DMS53 treated with DMSO at 0.1 percent for 48 hours (cell line): ENCODE measurements around the gene AMPD3.
A peak's percentile ranks its signal among the peaks of the same experiment; 100 is the strongest.

ENCODE experiments used
- DNase-seq: peaks from one replicate; lab custom pipeline; 2025; ENCODE audit not compliant: unreplicated experiment; lab: John Stamatoyannopoulos, UW

Gene AMPD3

GRCh38 chr11:10502770-10503169 lies 47.7 kb downstream of the AMPD3 start:
- no peak for DNase-seq

GRCh38 chr11:10503221-10503620 lies 48.2 kb downstream of the AMPD3 start:
- DNase-seq, result no peak

GRCh38 chr11:10503777-10504480 lies 48.9 kb downstream of the AMPD3 start:
- no peak for DNase-seq

- DNase-seq, result no peak
These were observed 49.4 kb downstream of the AMPD3 start for GRCh38 chr11:10504490-10504889.

GRCh38 chr11:10505278-10506007 lies 50.4 kb downstream of the AMPD3 start:
- no peak for DNase-seq

GRCh38 chr11:10506008-10506370 lies 50.9 kb downstream of the AMPD3 start:
- DNase-seq, result no peak

- no peak for DNase-seq
These were observed 56.1 kb downstream of the AMPD3 start for GRCh38 chr11:10511181-10511621.

- peak; percentile 18 for DNase-seq
These were observed 59.1 kb downstream of the AMPD3 start for GRCh38 chr11:10514202-10514601.

- DNase-seq, result no peak
These were observed 59.6 kb downstream of the AMPD3 start for GRCh38 chr11:10514709-10515108.

GRCh38 chr11:10515418-10515817 lies 60.4 kb downstream of the AMPD3 start:
- no peak for DNase-seq

GRCh38 chr11:10518123-10518522 lies 63.1 kb downstream of the AMPD3 start:
- no peak for DNase-seq

- no peak for DNase-seq
These were observed 63.8 kb downstream of the AMPD3 start for GRCh38 chr11:10518891-10519290.

GRCh38 chr11:10519630-10520029 lies 64.6 kb downstream of the AMPD3 start:
- no peak for DNase-seq

GRCh38 chr11:10520562-10520961 lies 65.5 kb downstream of the AMPD3 start:
- DNase-seq, result no peak

GRCh38 chr11:10522276-10522675 lies 67.2 kb downstream of the AMPD3 start:
- DNase-seq, result no peak

GRCh38 chr11:10522921-10523320 lies 67.9 kb downstream of the AMPD3 start:
- no peak for DNase-seq

- no peak for DNase-seq
These were observed 69.4 kb downstream of the AMPD3 start for GRCh38 chr11:10524471-10524870.

- no peak for DNase-seq
These were observed 72.2 kb downstream of the AMPD3 start for GRCh38 chr11:10526974-10527918.

- no peak for DNase-seq
These were observed 73.1 kb downstream of the AMPD3 start for GRCh38 chr11:10528121-10528520.

- DNase-seq, result no peak
These were observed 74.2 kb downstream of the AMPD3 start for GRCh38 chr11:10529279-10529678.

- DNase-seq, result no peak
These were observed 77.5 kb downstream of the AMPD3 start for GRCh38 chr11:10532526-10532925.

- no peak for DNase-seq
These were observed 78.3 kb downstream of the AMPD3 start for GRCh38 chr11:10533323-10533722.
